Measurements from ENCODE around the gene CHCHD6.

DNA sequence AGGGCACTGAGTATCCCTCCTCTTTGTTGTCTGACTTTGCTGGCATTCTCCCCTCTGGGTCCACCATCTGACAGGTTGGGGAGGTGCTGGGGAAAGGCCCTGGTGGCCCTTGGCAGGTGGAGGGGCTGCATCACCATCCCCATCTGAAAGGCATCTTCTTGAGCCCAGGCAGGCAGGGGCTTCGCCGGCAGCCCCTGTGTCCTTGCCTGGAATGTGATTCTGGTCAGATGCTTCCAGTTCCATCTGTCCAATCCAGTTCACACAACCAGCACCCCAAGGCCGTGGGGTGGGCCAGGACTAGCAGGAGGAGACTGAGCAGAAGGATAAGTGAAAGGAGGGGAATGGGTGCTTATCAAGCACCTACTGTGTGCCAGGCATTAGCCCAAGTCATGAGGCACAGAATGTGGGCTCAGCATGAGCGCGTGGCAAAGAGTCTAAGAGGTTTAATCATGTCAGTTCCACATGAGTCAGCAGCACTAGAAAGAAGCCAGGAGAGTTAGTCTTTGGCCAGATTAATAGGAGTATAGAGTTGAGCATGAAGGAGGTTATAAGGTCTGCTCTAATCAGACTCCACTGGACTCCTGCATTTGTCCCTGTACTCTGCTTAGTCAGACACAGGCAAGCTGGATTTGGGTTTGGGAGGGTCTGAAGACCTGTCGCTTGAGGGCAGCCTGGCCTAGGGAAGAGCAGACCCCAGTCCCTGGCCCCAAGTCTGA lies 38.7 kb upstream of the CHCHD6 start:
- TF ChIP-seq, protein P1, sequence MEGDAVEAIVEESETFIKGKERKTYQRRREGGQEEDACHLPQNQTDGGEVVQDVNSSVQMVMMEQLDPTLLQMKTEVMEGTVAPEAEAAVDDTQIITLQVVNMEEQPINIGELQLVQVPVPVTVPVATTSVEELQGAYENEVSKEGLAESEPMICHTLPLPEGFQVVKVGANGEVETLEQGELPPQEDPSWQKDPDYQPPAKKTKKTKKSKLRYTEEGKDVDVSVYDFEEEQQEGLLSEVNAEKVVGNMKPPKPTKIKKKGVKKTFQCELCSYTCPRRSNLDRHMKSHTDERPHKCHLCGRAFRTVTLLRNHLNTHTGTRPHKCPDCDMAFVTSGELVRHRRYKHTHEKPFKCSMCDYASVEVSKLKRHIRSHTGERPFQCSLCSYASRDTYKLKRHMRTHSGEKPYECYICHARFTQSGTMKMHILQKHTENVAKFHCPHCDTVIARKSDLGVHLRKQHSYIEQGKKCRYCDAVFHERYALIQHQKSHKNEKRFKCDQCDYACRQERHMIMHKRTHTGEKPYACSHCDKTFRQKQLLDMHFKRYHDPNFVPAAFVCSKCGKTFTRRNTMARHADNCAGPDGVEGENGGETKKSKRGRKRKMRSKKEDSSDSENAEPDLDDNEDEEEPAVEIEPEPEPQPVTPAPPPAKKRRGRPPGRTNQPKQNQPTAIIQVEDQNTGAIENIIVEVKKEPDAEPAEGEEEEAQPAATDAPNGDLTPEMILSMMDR (IDR thresholded peaks at IDR 0.05; ENCODE audit: borderline replicate concordance, extremely low read depth, low read length, poor library complexity, severe bottlenecking), result no peak
- TF ChIP-seq EZH2 (IDR thresholded peaks at IDR 0.05; ENCODE audit: borderline replicate concordance, low read depth, low read length, severe bottlenecking), result no peak

All from DND-41 (cell line).